NCI-H187 (cell line): Measurements from ENCODE around the gene PRPH.
"Not testable (repeated sequence)": the region's sequence is repeated elsewhere in the genome, so short reads cannot be mapped to it uniquely, and the experiment has no call there.

ENCODE experiments used
- DNase-seq, 2 experiments: peaks; one replicate each; lab custom pipeline; 2025; lab: John Stamatoyannopoulos, UW

PRPH gene

GRCh38 chr12:49332891-49333371 is 38.0 kb downstream of the PRPH start:
- no peak for DNase-seq

- not testable (repeated sequence) for DNase-seq
Measured at GRCh38 chr12:49333778-49334177, 38.8 kb downstream of the PRPH start.

- no peak for DNase-seq
Measured at GRCh38 chr12:49334226-49334625, 39.3 kb downstream of the PRPH start.

DNA sequence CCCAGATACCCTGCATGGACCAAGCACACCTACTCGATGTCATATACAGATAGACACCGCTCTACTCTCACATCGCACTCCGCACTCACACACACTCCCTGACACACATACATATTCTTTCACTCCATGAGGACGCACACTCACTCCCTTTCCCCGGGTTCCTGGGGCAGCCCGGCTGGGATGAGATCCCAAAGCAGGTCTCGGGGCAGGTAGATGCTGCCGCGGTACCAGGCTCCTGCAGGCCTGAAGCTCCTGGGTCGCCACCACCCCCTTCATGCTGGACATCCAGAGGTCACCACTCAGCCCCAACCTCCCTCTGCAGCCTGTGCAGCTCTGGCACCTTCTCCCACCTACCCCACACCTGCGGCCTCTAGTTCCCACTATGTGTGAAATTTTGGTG is 39.7 kb downstream of the PRPH start:
- no peak for DNase-seq

DNA sequence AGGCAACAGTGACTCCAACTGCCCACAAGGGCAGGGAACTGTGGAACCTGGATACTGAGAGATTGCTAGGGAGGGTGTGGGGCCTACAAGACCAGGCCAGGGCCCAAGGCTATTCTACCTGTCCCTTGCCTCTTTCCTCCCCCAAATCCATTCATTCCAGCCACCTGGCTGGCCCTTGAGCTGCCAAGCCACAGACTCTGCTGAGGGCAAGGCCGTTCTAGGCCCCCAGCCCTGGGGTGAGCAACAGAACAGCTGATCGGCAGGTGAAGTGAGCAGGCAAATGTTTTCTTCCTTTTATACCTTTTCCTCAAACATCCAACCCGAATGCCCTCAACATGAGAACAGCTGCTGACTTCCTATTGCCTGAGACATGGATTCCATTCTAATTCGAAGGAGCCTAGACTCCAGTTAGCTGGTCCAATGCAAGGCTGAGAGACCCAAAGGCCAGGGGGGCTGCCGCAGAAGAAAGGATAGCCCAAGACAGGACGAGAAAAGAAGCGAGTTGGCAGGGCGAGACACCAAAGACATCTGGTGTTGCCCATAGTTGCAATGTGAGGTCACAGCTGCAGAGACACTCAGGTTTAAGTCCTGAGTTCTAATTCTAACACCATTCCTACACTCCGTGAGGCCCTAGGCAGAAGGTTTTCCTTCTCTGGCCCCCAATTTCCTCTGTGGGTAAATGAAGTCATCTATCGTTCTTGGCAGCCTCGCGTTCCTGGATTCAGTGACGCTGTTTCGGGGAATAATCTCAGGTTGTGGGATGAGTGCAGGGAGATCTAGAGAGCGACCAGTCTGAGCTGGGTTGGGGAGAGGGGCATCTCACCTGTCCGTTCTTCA is 40.4 kb downstream of the PRPH start:
- DNase-seq: no peak

GRCh38 chr12:49335955-49336644 is 41.2 kb downstream of the PRPH start:
- DNase-seq: no peak

DNA sequence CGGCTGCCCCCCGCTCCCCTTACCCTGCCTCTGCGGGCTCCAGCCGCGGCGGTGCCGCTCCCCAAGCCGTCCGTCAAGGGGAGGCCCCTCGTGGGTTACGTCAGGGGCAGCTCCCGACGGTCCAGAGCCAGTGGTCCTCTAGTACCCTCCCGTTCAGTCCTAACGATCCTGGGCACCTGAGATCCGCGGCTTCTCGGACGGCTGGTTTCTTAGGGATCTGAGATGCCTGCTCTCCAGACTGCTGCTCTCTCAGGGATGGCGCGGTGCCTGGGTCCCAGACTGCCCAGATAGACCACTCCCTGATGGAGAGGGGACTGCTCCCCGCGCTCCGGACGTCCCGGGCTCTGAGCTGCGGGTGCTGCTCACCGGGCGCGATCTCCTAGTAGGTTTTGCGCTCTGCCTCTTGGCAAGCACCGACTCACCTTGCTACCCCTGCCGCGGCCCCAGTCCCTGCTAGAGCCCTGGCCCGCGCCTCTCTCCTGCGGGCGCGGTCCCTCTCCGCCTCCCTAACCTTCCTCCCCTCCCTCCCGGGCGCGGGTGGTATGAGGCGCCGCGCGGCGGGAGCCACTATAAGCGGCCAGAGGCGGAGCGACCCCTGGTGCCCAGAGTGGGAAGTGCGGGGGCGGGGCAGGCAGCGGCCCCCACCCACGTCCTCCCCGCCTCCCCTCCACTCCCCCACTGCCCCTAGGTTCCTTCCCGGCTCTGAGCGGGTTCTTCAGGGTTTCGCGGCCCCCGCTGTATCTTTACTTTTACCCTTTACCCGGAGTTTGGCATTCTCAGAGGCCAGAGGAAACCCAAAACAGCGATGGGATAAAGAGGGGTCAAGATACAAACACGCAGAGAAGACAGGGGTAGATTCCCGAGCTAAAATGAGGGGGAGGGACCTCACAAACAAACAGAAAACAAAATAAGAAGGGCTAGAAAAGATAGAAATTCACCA is 42.0 kb downstream of the PRPH start, which contains the start of gene C1QL4:
Gene C1QL4 (minus strand): TSS at position 544 of the 940 bp plus-strand sequence. CDS start 711 bp downstream, outside the sequence.
- peak; percentile 84 to 85 for DNase-seq

- no peak for DNase-seq
Measured at GRCh38 chr12:49338830-49339463, 44.0 kb downstream of the PRPH start.

DNA sequence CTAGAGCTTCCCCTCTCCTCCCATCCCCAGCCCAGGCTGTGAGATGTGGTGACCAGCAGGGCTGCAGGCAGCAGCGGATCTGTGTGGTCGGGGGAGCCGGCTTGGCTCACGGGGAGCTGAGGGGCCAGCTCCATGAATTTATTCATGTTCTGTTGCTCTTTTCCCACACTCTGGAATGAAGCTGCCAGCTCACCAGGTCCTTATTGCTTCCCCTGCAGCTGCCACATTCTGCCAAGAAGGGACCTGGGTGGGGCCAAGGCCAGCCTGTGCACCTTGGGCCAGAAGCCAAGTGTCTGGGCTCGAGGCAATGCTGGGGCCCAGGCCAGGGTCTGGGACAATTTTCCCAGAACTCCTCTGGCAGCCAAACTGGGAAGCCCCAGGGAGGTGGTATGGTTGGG is 44.5 kb downstream of the PRPH start:
- DNase-seq: no peak

GRCh38 chr12:49340095-49340870 is 45.3 kb downstream of the PRPH start:
- no peak for DNase-seq

DNA sequence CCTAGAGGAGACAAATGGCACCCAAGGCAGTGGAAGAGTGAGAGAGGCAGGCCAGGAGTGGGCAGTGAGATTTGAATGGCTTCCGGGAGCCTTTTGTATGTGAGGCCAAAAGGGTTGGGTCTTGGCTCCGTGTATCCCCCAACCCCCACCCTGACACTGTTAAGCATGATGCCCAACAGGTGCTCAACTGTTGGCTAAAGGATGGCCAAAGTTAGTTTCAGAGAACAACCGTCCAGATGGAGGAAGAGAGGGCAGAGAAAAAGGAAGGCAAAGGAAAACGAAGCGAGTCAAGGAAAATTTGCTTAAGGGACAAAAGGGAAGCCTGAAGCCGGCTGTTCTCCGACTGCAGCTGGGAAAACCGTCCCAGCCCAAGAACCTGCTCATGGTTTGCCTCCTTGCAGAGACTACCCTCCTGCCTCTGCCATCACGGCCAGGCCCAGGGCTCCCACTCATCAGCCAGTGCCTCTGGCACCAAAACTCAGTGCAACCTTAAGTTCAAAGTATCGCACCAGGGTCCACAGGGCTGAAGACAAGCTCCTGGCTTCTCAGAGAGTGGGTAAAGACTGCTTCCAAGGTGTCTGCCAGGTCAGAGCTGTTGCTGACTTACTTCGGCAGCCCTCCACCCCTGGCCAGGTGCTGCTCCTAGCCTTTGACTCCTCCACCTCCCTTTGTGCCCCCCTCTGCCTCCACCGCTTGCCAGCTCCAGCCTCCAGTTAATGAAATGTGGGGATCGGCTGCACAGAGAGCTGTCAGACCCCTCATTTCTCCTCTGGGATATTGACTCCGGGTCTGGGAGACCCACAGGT is 46.2 kb downstream of the PRPH start:
- no peak for DNase-seq

DNA sequence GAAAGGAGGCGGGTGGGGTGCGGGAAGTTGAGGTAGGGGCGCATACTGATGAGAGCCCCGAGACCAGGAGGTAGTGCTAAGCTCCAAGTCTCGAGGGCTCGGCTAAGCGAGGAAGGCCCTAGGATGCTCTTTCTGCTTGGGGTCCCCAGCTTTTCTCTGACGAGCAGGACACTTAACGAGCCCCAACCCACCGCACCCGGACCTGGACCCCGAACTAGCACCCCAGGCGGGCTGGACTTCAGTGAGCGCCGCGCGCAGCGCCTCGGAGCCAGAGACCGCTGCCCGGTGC is 46.8 kb downstream of the PRPH start:
- no peak for DNase-seq

GRCh38 chr12:49342066-49342913 is 47.3 kb downstream of the PRPH start:
- DNase-seq: peak; percentile 95 to 97

GRCh38 chr12:49342914-49343731 is 48.2 kb downstream of the PRPH start:
- DNase-seq: peak; percentile 16 to 32

DNA sequence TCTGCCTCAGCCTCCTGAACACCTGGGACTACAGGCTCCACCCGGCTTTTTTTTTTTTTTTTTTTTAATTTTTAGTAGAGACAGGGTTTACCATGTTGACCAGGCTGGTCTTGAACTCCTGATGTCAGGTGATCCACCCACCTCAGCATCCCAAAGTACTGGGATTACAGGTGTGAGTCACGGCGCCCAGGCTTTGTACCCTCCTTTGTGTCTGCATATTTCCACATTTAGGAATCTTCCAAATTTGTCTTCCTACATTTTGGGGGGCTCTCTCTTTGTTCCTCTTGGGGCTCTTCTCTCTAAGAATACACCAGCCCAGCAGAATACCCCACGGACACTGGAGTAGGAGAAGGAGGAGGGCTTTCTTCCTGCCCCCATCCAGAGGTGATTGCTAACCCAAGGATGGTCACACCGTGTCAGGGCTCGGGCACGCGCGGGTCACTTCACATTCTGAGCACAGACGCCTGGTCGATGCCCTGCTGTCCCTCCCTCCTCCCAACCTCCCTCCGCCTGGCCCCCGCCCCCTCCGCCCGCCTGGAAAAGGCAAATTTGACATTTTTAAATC is 49.6 kb downstream of the PRPH start:
- DNase-seq: no peak

DNA sequence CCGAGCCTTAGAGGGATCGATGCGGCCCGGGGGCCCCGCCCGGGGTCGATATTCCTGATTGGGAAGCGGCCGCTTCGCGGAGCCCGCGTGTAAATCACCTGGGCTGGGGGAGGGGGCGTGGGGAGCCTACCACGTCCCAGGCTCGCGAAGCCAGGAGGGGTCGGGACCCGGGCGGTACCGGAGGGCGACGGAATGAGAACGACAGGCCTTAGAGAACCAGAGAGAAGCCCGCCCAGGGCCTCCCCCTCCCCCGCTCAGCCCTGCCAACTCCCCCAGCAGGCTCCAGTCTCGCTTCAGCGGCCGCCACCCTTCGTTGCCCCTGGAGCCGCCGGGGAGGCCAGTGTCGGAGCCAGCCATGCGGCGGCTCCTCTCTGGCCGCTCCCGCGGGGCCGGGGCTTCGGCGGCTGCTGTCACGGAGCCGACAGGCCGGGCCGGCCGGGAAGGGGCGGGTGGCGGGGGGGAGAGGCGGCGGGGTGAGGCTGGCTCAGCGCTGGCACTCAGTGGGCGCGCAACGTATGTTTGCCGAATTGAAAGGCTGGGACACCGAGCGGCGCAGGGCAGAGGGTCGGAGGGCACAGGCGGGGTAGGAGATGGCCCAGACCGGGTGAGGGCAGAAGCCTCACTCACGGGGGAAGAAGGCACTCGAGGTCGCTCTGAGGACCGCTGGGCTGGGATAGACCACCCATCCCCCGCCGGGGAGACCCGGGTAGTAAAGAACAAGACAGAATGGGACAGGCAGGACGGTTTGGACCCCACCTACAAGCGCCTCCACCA is 50.3 kb downstream of the PRPH start:
- DNase-seq: peak; percentile 50 to 78
